IMR-90 (cell line): ENCODE measurements around the gene GALNT17. TPM values are rescaled to one million over a fixed set of nuclear protein-coding genes. Genes with fewer than 3 reads are reported as not detected.

Experiments used
- ATAC-seq: fragments of 200-7000 bp; cut with Tn5 transposase; 2 replicates; pipeline ENCODE4 v1.9.1; 2020; ENCODE audit warnings: low read depth, mild to moderate bottlenecking, moderate library complexity
- BruUV-seq: library from RNA; stranded (reverse); fragments of 400-500 nt; replicated peaks from 2 replicates; lab custom pipeline; 2021; lab: Mats Ljungman, UMichigan
- CTCF ChIA-PET: fragments of 300-600 bp; formaldehyde crosslinking; extraction: SDS; loops from one replicate; lab custom pipeline; 2021; ENCODE audit warnings: antibody characterized with exemption; lab: Yijun Ruan, JAX
- POLR2A ChIA-PET: fragments of 300-600 bp; sonication (Branson Sonifier 250); formaldehyde crosslinking; loops from one replicate; lab custom pipeline; 2022; ENCODE audit warnings: antibody characterized with exemption; ENCODE audit not compliant: unreplicated experiment; lab: Charles Lee
- DNase-seq: peaks from one replicate; pipeline ENCODE4 v3.0.0; 2013
- H2AFZ ChIP-seq: replicated peaks from 2 replicates; pipeline ENCODE3; 2013; ENCODE audit warnings: low read length, mild to moderate bottlenecking; ENCODE audit not compliant: poor library complexity
- H2AK5ac ChIP-seq: 2 replicates; pipeline ENCODE4 v1.6.1; 2013; ENCODE audit warnings: low read depth, low read length, inconsistent platforms
- H2AK9ac ChIP-seq: replicated peaks from 2 replicates; pipeline ENCODE3; 2013; ENCODE audit warnings: mild to moderate bottlenecking, low read depth, low read length, moderate library complexity; ENCODE audit not compliant: poor library complexity
- H2BK120ac ChIP-seq: 2 replicates; pipeline ENCODE4 v1.6.1; 2013; ENCODE audit warnings: low read depth, low read length, inconsistent platforms
- H2BK15ac ChIP-seq: 3 replicates; pipeline ENCODE4 v1.6.1; 2013; ENCODE audit warnings: low read depth, low read length, inconsistent platforms
- H2BK20ac ChIP-seq: 2 replicates; pipeline ENCODE4 v1.6.1; 2013; ENCODE audit warnings: low read depth, mild to moderate bottlenecking, inconsistent platforms, low read length, moderate library complexity
- H2BK5ac ChIP-seq: 2 replicates; pipeline ENCODE4 v1.6.1; 2013; ENCODE audit warnings: mild to moderate bottlenecking, low read depth, low read length, inconsistent platforms; ENCODE audit not compliant: poor library complexity, severe bottlenecking
- H3K14ac ChIP-seq: replicated peaks from 2 replicates; pipeline ENCODE4 v1.6.1; 2013; ENCODE audit warnings: low read depth, low read length, inconsistent platforms
- H3K18ac ChIP-seq: 2 replicates; pipeline ENCODE4 v1.6.1; 2013; ENCODE audit warnings: low read depth, low read length, control low read depth
- H3K23ac ChIP-seq: 2 replicates; pipeline ENCODE4 v1.6.1; 2013; ENCODE audit warnings: low read depth, low read length, inconsistent platforms
- H3K27ac ChIP-seq: 2 replicates; pipeline ENCODE4 v1.5.1; 2013; ENCODE audit warnings: mild to moderate bottlenecking, control low read depth, low read length; ENCODE audit not compliant: insufficient read depth
- H3K27me3 ChIP-seq: 2 replicates; pipeline ENCODE4 v1.6.1; 2013; ENCODE audit warnings: low read length; ENCODE audit not compliant: control insufficient read depth, insufficient read depth
- H3K36me3 ChIP-seq: 2 replicates; pipeline ENCODE4 v1.6.1; 2013; ENCODE audit warnings: low read length, mixed read lengths; ENCODE audit not compliant: control insufficient read depth, insufficient read depth
- H3K4ac ChIP-seq: 2 replicates; pipeline ENCODE4 v1.6.1; 2013; ENCODE audit warnings: low read depth, low read length, inconsistent platforms
- H3K4me1 ChIP-seq: 2 replicates; pipeline ENCODE4 v1.6.1; 2013; ENCODE audit warnings: low read length, mixed read lengths; ENCODE audit not compliant: control insufficient read depth, insufficient read depth
- H3K4me2 ChIP-seq: 2 replicates; pipeline ENCODE4 v1.6.1; 2013; ENCODE audit warnings: low read depth, mild to moderate bottlenecking, control low read depth, low read length, moderate library complexity
- H3K4me3 ChIP-seq: 2 replicates; pipeline ENCODE4 v1.5.1; 2013; ENCODE audit warnings: low read depth, mild to moderate bottlenecking, control low read depth, low read length, moderate library complexity; ENCODE audit not compliant: insufficient read depth
- H3K56ac ChIP-seq: 2 replicates; pipeline ENCODE4 v1.6.1; 2013; ENCODE audit warnings: low read length, inconsistent platforms; ENCODE audit not compliant: insufficient read depth; ENCODE audit errors: extremely low read depth
- H3K79me1 ChIP-seq, 2 experiments: 2 replicates each; pipeline ENCODE4 v1.6.1; 2013; ENCODE audit warnings: low read length in 2 of 2, inconsistent platforms in 1 of 2, low read depth in 1 of 2
- H3K9ac ChIP-seq: 2 replicates; pipeline ENCODE4 v1.6.1; 2013; ENCODE audit warnings: low read depth, low read length, control low read depth
- H3K9me1 ChIP-seq: 2 replicates; pipeline ENCODE4 v1.6.1; 2013; ENCODE audit warnings: low read length, inconsistent platforms; ENCODE audit not compliant: insufficient read depth
- H3K9me3 ChIP-seq: 2 replicates; pipeline ENCODE4 v1.6.1; 2013; ENCODE audit warnings: low read length; ENCODE audit not compliant: control insufficient read depth, insufficient read depth
- H4K20me1 ChIP-seq: 2 replicates; pipeline ENCODE4 v1.6.1; 2013; ENCODE audit warnings: low read length, inconsistent platforms; ENCODE audit not compliant: insufficient read depth
- H4K5ac ChIP-seq: 2 replicates; pipeline ENCODE4 v1.6.1; 2013; ENCODE audit warnings: mild to moderate bottlenecking, low read depth, low read length, control low read depth
- H4K8ac ChIP-seq, 2 experiments: 2 replicates each; pipeline ENCODE4 v1.6.1; 2013; ENCODE audit warnings: low read depth in 2 of 2, low read length in 2 of 2, control low read depth in 1 of 2, inconsistent platforms in 1 of 2
- H4K91ac ChIP-seq: 2 replicates; pipeline ENCODE4 v1.6.1; 2013; ENCODE audit warnings: low read depth, low read length, inconsistent platforms; ENCODE audit not compliant: insufficient read depth
- ELK1 ChIP-seq: fragments of 150-350 bp; IDR thresholded peaks from 2 replicates; pipeline ENCODE4 v1.6.1; 2016; ENCODE audit warnings: low read depth, mild to moderate bottlenecking, low read length, moderate library complexity, borderline replicate concordance
- MXI1 ChIP-seq: IDR thresholded peaks from 2 replicates; pipeline ENCODE4 v1.6.1; 2012; ENCODE audit warnings: low read depth, mild to moderate bottlenecking, low read length, moderate library complexity, borderline replicate concordance
- RAD21 ChIP-seq: IDR thresholded peaks from 2 replicates; pipeline ENCODE4 v1.6.1; 2012; ENCODE audit warnings: low read length, improper control_type of control experiment
- dilution Hi-C: fragments of 300-500 bp; cut with HindIII; formaldehyde crosslinking; loops from one replicate; pipeline ENCODE4 v1.14.3; 2018; ENCODE audit warnings: low sequenced_read_pairs; ENCODE audit not compliant: unreplicated experiment
- in situ Hi-C: fragments of 300-500 bp; cut with MboI; formaldehyde crosslinking; loops from 3 replicates; pipeline ENCODE4 v1.14.3; 2019; ENCODE audit warnings: low sequenced_read_pairs, inconsistent platforms, mixed read lengths
- intact Hi-C: fragments of 100-400 bp; cut with micrococcal nuclease; formaldehyde crosslinking; loops from 2 replicates; pipeline ENCODE4 v1.10.0; 2022
- polyA plus RNA-seq, 3 experiments: library from polyadenylated mRNA; depleted of rRNA; stranded (reverse); fragments of >200 nt; gene quantifications; 2 replicates each; pipeline ENCODE4 v1.2.3, GENCODE V29; 2012; ENCODE audit warnings: low replicate concordance in 1 of 3
- total RNA-seq: library from RNA; depleted of rRNA; stranded (reverse); fragments of >200 nt; gene quantifications from 2 replicates; pipeline ENCODE4 v1.2.3, GENCODE V29; 2012

Gene GALNT17
- total and polyA plus RNA-seq, 2 of the 4 experiments (the other 2 are of a cell fraction): not detected

GRCh38 chr7:71594736-71595135 lies 462.8 kb downstream of the GALNT17 start:
- H4K91ac ChIP-seq: no peak overlapping the region
- no TSS peak for BruUV-seq
- CTCF ChIA-PET: no interaction called here

More at GRCh38 chr7:71594736-71595135, 462.8 kb downstream of the GALNT17 start:
- in situ Hi-C loops: no loop called here
- Histone ChIP-seq H3K4me3 (no peak overlapping the region), H2BK15ac (no peak overlapping the region), H3K18ac (no peak overlapping the region), H2BK5ac (no peak overlapping the region), H3K56ac (no peak overlapping the region), H3K79me1 (no peaks in the 10 kb centered on the region), H2BK120ac (no peak overlapping the region), H3K4me2 (no peak overlapping the region), H3K14ac (no peak overlapping the region), H2AK5ac (no peak overlapping the region), H2AFZ (no peak overlapping the region), H2AK9ac (no peak overlapping the region), H4K20me1 (no peaks in the 10 kb centered on the region), H3K27ac (no peak overlapping the region), H3K27me3 (no peaks in the 10 kb centered on the region), H3K9ac (no peak overlapping the region), H3K4ac (no peak overlapping the region), H2BK20ac (no peak overlapping the region), H4K5ac (no peak overlapping the region), H3K9me3 (peaks cover 19% of the 10 kb centered on the region), H3K36me3 (no peaks in the 10 kb centered on the region), H3K9me1 (no peaks in the 10 kb centered on the region), H3K23ac (no peak overlapping the region), H3K4me1 (no peaks in the 10 kb centered on the region), H4K8ac (no peak overlapping the region)
- ATAC-seq: no peak
- no peak for DNase-seq
- intact Hi-C loops: no loop called here
- POLR2A ChIA-PET: no interaction called here
- dilution Hi-C loops: no loop called here
- no peak for TF ChIP-seq RAD21
- TF ChIP-seq MXI1: no peak
- TF ChIP-seq ELK1: no peak
